ENCODE results near the gene IL1A.

- TF ChIP-seq CTCF (IDR thresholded peaks at IDR 0.05) = no peak
- TF ChIP-seq POLR2AphosphoS5 (IDR thresholded peaks at IDR 0.05) = no peak
- TF ChIP-seq POLR2A (IDR thresholded peaks at IDR 0.05) = no peak
- no peak for TF ChIP-seq EP300 (IDR thresholded peaks at IDR 0.05)
These were observed 15.9 kb downstream of the IL1A start for GRCh38 chr2:112768432-112768831.

Measured in upper lobe of left lung (tissue), 4 donors.